ENCODE results near the gene MMRN2.

GRCh38 chr10:86957471-86958115 lies at the start of gene MMRN2:
- no peak for TF ChIP-seq CTCF (conservative IDR thresholded peaks at IDR 0.05)
- no peak for TF ChIP-seq ZFX (IDR thresholded peaks at IDR 0.05)
